Adipose tissue (tissue), 3 donors: ENCODE results near the gene SMPDL3B. TPM values are rescaled to one million over a fixed set of nuclear protein-coding genes. Genes with fewer than 3 reads are reported as not detected.

ENCODE experiments used
- H3K27ac ChIP-seq: one replicate; pipeline ENCODE4 v1.5.1; 2013; ENCODE audit warnings: low read depth, low read length
- WGBS, 3 donors: extraction: QIAGEN DNeasy Blood & Tissue Kit; methylation state at CpG; one replicate each; pipeline ENCODE4 v1.1.7; 2013; 5-methylcytosine and 5-hydroxymethylcytosine counted together
- polyA plus RNA-seq, 3 donors: library from polyadenylated mRNA; stranded (reverse); fragments of 200-250 nt; gene quantifications; one replicate each; pipeline ENCODE4 v1.2.3, GENCODE V29; 2013
- donor health status: healthy with polysubstance abuse.
- donor health status: Bipolar disorder and iron deficiency.
- donor health status: healthy.

SMPDL3B gene
- polyA plus RNA-seq, 3 donors, result 1.0 to 20.3 (median 1.1) TPM

GRCh38 chr1:27963393-27963792 is 28.6 kb downstream of the SMPDL3B start:
- H3K27ac ChIP-seq, result no peak overlapping the region
- 92 to 95% (median 93%) methylated on average over 11 of the region's 11 CpGs for WGBS, 3 donors

DNA sequence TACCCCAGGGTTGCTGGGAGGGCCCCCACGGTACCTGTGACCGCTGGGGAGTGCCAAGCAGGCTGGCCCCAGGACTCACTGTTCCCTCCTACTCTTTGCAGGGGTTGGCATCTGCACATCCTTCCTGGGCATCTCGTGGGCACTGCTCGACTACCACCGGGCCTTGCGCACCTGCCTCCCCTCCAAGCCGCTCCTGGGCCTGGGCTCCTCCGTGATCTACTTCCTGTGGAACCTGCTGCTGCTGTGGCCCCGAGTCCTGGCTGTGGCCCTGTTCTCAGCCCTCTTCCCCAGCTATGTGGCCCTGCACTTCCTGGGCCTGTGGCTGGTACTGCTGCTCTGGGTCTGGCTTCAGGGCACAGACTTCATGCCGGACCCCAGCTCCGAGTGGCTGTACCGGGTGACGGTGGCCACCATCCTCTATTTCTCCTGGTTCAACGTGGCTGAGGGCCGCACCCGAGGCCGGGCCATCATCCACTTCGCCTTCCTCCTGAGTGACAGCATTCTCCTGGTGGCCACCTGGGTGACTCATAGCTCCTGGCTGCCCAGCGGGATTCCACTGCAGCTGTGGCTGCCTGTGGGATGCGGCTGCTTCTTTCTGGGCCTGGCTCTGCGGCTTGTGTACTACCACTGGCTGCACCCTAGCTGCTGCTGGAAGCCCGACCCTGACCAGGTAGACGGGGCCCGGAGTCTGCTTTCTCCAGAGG is 31.8 kb downstream of the SMPDL3B start:
- WGBS, 3 donors, result 93 to 95% (median 94%) methylated on average over 24 of the region's 24 CpGs
- H3K27ac ChIP-seq, result no peak overlapping the region

GRCh38 chr1:27967106-27967883 is 32.5 kb downstream of the SMPDL3B start:
- no peak overlapping the region for H3K27ac ChIP-seq
- 90 to 95% (median 95%) methylated on average over 12 of the region's 12 CpGs for WGBS, 3 donors

DNA sequence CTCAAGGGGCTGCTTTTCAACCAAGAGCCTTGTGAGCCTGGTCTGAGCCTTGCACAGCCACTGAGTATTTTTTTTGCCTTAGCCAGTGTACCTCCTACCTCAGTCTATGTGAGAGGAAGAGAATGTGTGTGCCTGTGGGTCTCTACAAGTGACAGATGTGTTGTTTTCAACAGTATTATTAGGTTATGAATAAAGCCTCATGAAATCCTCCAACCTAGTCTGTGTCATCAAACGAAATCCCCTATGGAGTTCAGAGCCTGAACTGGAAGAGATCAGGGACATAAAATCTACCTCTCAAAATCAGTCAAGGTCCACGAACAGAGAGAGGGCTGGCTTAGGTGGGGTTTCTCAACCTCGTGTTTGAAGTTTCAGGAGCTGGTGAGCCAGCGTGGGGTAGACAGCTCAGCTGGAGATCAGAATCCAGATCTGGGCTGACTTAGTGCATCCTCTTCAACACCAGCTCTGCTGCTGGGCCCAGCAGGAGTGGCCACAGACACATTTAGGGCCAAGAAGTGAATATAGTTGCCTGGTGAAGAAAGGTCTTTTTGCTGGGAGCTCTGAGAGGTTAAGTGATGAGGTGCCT is 33.2 kb downstream of the SMPDL3B start:
- no peak overlapping the region for H3K27ac ChIP-seq
- WGBS, 3 donors, result 84 to 90% (median 89%) methylated on average over 4 of the region's 4 CpGs

DNA sequence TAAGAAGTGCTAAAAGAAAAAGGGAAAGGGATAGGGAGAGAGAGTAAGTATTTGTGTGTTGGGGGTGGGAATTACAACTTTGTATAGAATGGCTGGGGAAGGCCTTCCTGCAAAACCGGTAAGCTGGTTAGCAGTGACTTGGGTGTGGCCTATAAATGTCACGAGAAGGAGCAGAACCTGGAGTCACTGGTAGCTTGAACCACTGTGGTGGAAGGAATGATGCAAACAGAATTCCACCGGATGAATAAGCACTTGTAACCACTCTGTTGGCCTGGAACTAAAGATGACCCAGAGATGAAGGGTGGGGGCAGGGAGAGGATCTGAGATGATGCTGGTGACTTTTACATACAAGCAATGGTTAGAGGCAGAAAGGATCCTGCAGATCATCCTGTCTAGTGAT is 33.9 kb downstream of the SMPDL3B start:
- 57 to 69% (median 63%) methylated on average over 3 of the region's 3 CpGs for WGBS, 3 donors
- H3K27ac ChIP-seq, result no peak overlapping the region

DNA sequence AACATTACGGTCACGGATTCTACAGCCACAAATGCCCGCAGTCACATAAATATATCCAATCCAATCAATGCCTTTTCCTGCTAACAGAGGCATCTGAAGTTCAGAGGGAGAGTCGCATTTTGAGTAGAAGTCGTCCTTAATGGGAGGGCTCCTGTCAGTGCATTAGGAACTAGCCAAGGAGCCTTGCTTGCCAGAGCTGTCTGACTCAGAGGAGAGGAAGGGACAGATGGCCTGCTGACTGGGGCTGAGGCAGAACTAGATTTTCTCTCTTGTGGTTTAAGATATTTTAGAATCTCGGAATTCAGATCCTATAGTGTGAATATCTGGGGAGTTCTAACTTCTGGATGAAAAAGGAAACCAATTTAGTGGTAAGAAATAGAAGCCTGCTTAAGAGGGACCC is 35.6 kb downstream of the SMPDL3B start:
- H3K27ac ChIP-seq, result no peak overlapping the region
- WGBS, 3 donors, result 73 to 84% (median 74%) methylated on average over 6 of the region's 6 CpGs

- no peak overlapping the region for H3K27ac ChIP-seq
Observed at GRCh38 chr1:27971674-27972073, 36.9 kb downstream of the SMPDL3B start.

DNA sequence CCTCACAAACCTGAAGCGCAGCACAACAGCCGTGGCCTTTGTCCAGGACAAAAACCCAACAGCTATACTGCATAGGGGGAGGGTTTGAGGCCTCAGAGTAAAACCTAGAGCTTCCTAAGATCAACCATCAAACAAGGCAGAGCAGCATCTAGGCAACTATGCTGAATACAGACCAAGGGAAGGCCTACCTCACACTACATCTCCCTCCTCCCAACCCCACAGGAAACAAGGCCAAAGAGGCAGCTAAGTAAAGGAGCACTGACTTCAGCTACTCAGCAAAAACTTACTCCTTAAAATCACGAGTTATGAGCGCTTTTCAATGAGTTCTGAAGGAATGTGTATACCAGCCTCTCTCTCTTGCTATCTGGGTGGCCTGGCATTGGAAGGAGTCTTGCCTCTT is 37.3 kb downstream of the SMPDL3B start:
- WGBS, 3 donors, result 71 to 92% (median 86%) methylated on average over 4 of the region's 4 CpGs

GRCh38 chr1:27973771-27974416 is 39.1 kb downstream of the SMPDL3B start:
- 73 to 91% (median 82%) methylated on average over 4 of the region's 4 CpGs for WGBS, 3 donors
- no peak overlapping the region for H3K27ac ChIP-seq

More for the DNA sequence above, 37.3 kb downstream of the SMPDL3B start:
- H3K27ac ChIP-seq, result no peak overlapping the region

DNA sequence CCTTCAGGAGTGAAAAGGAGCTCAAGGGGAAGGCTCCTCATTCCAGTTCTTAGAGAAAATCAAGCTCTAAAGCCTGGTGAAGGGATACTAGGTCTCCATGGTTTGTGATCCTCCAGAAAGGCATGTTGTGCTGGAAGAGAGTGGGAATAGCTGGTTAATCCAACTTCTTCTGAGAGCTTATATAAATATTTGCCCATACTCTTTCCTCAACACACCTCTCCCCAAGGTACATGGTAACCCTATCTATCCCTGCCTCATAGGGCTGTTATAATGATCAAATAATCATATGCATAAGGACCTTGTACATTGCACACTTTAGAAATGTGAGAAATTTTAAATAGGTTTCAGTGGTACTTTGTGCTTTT is 39.6 kb downstream of the SMPDL3B start:
- no peak overlapping the region for H3K27ac ChIP-seq

GRCh38 chr1:27979151-27979858 is 44.5 kb downstream of the SMPDL3B start:
- 71 to 92% (median 73%) methylated on average over 1 of the region's 1 CpG for WGBS, 3 donors
- H3K27ac ChIP-seq, result no peak overlapping the region

GRCh38 chr1:27979859-27980201 is 45.0 kb downstream of the SMPDL3B start:
- no peak overlapping the region for H3K27ac ChIP-seq

DNA sequence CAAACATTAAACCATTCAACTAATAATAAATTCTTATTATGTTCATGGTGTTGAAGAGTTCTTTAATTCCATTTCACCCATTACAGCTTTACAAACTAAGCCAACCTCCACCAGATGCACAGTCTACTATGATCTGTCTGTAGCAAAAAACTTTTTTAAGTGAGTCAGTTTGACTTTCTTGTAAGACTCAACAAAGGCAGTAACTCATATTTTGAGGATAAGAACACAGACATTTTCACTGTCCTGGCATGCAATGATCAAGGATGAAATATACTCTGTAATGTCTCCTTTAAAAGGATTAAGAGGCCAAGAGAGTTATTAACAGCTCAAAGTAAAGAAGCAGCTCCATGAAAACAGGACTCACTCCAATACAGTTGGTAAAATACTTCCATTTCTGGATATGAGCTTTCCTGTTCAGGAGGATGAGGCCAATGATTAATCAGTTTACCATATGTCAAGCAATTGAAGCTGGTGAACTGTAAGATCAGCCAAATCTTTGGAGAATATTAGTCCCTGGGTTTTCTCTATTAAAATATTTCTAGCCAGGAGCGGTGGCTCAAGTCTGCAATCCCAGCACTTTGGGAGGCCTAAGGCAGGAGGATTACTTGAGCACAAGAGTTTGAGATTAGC is 45.5 kb downstream of the SMPDL3B start:
- no peak overlapping the region for H3K27ac ChIP-seq
- 74 to 91% (median 88%) methylated on average over 1 of the region's 1 CpG for WGBS, 3 donors

More at GRCh38 chr1:27979859-27980201, 45.0 kb downstream of the SMPDL3B start:
- WGBS, 3 donors, result 8 to 17% (median 14%) methylated on average over 2 of the region's 2 CpGs

GRCh38 chr1:27981145-27981544 is 46.3 kb downstream of the SMPDL3B start:
- 77 to 85% (median 78%) methylated on average over 3 of the region's 3 CpGs for WGBS, 3 donors
- H3K27ac ChIP-seq, result no peak overlapping the region

GRCh38 chr1:27990920-27991537 is 56.2 kb downstream of the SMPDL3B start:
- H3K27ac ChIP-seq, result no peak overlapping the region
- 93 to 98% (median 95%) methylated on average over 3 of the region's 3 CpGs for WGBS, 3 donors

DNA sequence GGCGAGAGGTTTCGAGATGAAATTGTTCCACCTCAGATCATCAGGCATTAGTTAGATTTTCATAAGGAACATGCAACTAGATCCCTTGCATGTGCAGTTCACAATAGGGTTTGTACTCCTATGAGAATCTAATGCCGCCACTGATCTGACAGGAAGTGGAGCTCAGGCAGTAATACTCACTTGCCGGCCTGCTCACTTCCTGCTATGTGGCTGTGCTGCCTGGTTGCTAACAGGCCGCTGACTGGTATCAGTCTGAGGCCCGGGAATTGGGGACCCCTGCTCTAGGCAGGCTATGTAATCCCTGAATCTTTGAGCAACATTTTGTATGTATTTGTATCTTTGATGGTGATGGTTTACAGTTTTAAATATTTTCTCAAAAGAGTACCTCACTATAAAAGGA is 57.5 kb downstream of the SMPDL3B start:
- no peak overlapping the region for H3K27ac ChIP-seq
- 53 to 73% (median 54%) methylated on average over 6 of the region's 6 CpGs for WGBS, 3 donors

DNA sequence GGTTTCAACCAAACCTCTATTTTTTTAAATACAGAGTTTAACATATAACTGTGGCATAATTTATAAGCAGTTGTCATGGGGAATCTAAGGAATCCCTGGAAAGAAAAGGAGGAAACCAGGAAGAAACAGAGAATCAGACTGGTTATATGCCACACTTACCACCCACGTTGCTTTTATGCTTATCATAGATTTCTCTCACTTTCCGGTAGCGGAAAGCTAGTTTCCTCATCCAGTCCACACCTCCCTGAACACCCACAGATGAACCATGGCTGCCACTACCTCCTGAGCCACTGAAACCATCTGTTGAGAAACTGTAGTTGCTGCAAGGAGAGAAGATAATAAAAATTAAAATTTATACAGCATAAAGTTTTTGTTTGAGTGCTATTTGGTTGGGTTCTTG is 58.4 kb downstream of the SMPDL3B start:
- no peak overlapping the region for H3K27ac ChIP-seq
- 46 to 80% (median 46%) methylated on average over 3 of the region's 3 CpGs for WGBS, 3 donors

GRCh38 chr1:27994060-27994459 is 59.3 kb downstream of the SMPDL3B start:
- H3K27ac ChIP-seq, result no peak overlapping the region
- WGBS, 3 donors, result 40 to 68% (median 54%) methylated on average over 1 of the region's 1 CpG
